ENCODE data around the gene WFDC13. TPM values are rescaled to one million over a fixed set of nuclear protein-coding genes. Genes with fewer than 3 reads are reported as not detected.

WFDC13 gene
- not detected in 2 replicates for total RNA-seq

GRCh38 chr20:45701873-45702272 lies at the start of gene WFDC13:
WFDC13 (plus strand) TSS chr20:45702038; CDS start chr20:45702124, 86 bp downstream.

GRCh38 chr20:45670139-45670538 lies 31.7 kb upstream of the WFDC13 start, which contains the start of gene WFDC11:
WFDC11 (minus strand) TSS chr20:45670239; CDS start chr20:45650600, 19,639 bp downstream.

GRCh38 chr20:45704969-45705637 lies 3.3 kb downstream of the WFDC13 start, which contains the start of gene WFDC10B:
WFDC10B (minus strand) TSS chr20:45705019; CDS start chr20:45685992, 19,027 bp downstream.

GRCh38 chr20:45722047-45722446 lies 20.2 kb downstream of the WFDC13 start, which contains the start of gene SPINT4:
SPINT4 (plus strand) TSS chr20:45722347; CDS start chr20:45722368, 21 bp downstream.

Other genes with a start within 250 kb of the WFDC13 start
- 0.96 TPM in 1 of 2 replicates, not detected in the other for gene WFDC2, start 232.3 kb upstream of the WFDC13 start, total RNA-seq
- gene SPINT3, start 186.4 kb upstream of the WFDC13 start, total RNA-seq: not detected in 2 replicates
- gene WFDC6, start 162.6 kb upstream of the WFDC13 start, total RNA-seq: not detected in 2 replicates
- not detected in 2 replicates for gene EPPIN, start 154.6 kb upstream of the WFDC13 start, total RNA-seq
- gene WFDC8, start 122.8 kb upstream of the WFDC13 start, total RNA-seq: not detected in 2 replicates
- not detected in 2 replicates for gene WFDC10A, start 72.3 kb upstream of the WFDC13 start, total RNA-seq
- gene WFDC9, start 70.8 kb upstream of the WFDC13 start, total RNA-seq: not detected in 2 replicates
- gene WFDC11, start 31.8 kb upstream of the WFDC13 start, total RNA-seq: not detected in 2 replicates
- not detected in 2 replicates for gene WFDC10B, start 3.0 kb downstream of the WFDC13 start, total RNA-seq
- not detected in 2 replicates for gene SPINT4, start 20.3 kb downstream of the WFDC13 start, total RNA-seq
- 0.48 TPM in 1 of 2 replicates, not detected in the other for gene WFDC3, start 89.8 kb downstream of the WFDC13 start, total RNA-seq
- 8.7 and 12.3 TPM in 2 replicates for gene DNTTIP1, start 89.9 kb downstream of the WFDC13 start, total RNA-seq
- 1.3 and 3.6 TPM in 2 replicates for gene UBE2C, start 110.6 kb downstream of the WFDC13 start, total RNA-seq
- 0.43 TPM in 1 of 2 replicates, not detected in the other for gene TNNC2, start 125.3 kb downstream of the WFDC13 start, total RNA-seq
- 16.6 and 20.0 TPM in 2 replicates for gene SNX21, start 131.8 kb downstream of the WFDC13 start, total RNA-seq
- 38.6 and 42.0 TPM in 2 replicates for gene ACOT8, start 155.4 kb downstream of the WFDC13 start, total RNA-seq
- 2.6 and 3.1 TPM in 2 replicates for gene ZSWIM3, start 155.6 kb downstream of the WFDC13 start, total RNA-seq
- gene ZSWIM1, start 179.2 kb downstream of the WFDC13 start, total RNA-seq: 2.4 and 3.4 TPM in 2 replicates
- gene SPATA25, start 185.6 kb downstream of the WFDC13 start, total RNA-seq: 0.72 and 1.9 TPM in 2 replicates
- gene NEURL2, start 189.2 kb downstream of the WFDC13 start, total RNA-seq: 4.5 and 5.5 TPM in 2 replicates
- gene CTSA, start 189.3 kb downstream of the WFDC13 start, total RNA-seq: 16.2 and 21.9 TPM in 2 replicates
- 52.9 and 81.9 TPM in 2 replicates for gene PLTP, start 210.1 kb downstream of the WFDC13 start, total RNA-seq
- gene PCIF1, start 232.6 kb downstream of the WFDC13 start, total RNA-seq: 5.3 and 9.6 TPM in 2 replicates